Body of pancreas (tissue), 4 donors: ENCODE results near the gene RING1.

Source experiments
- CTCF ChIP-seq, 7 experiments: fragments of 450-650 bp in 4 of 7; fragments of 200-600 bp in 3 of 7; sonication (generic) in 3 of 7; IDR thresholded peaks; one replicate each; pipeline ENCODE4 v1.5.1; 2016 to 2019; ENCODE audit warnings: antibody characterized with exemption in 7 of 7
- POLR2A ChIP-seq, 3 donors: fragments of 450-650 bp; IDR thresholded peaks; one replicate each; pipeline ENCODE4 v1.6.1; 2016; ENCODE audit warnings: antibody characterized with exemption in 3 of 3, mild to moderate bottlenecking in 2 of 3

- TF ChIP-seq CTCF (IDR thresholded peaks at IDR 0.05) (no peak), POLR2A (IDR thresholded peaks at IDR 0.05) (no peak)
Observed at GRCh38 chr6:33167374-33168283, 40.7 kb upstream of the RING1 start.
